CD4-positive, alpha-beta T cell (primary cell): ENCODE measurements around the gene ZNF619. TPM values are rescaled to one million over a fixed set of nuclear protein-coding genes. Genes with fewer than 3 reads are reported as not detected.
"Not testable (repeated sequence)": the region's sequence is repeated elsewhere in the genome, so short reads cannot be mapped to it uniquely, and the experiment has no call there.

ENCODE experiments used
- ATAC-seq: fragments of 200-7000 bp; cut with Tn5 transposase; one replicate; pipeline ENCODE4 v1.10.0; 2022; ENCODE audit warnings: mild to moderate bottlenecking; ENCODE audit not compliant: poor library complexity
- CTCF ChIA-PET: fragments of 350-600 bp; sonication (Branson Sonifier 250); formaldehyde crosslinking; loops from one replicate; lab custom pipeline; 2021; ENCODE audit warnings: antibody characterized with exemption, inconsistent platforms; lab: Charles Lee
- POLR2A ChIA-PET: fragments of 350-600 bp; sonication (Branson Sonifier 250); formaldehyde crosslinking; loops from one replicate; lab custom pipeline; 2021; ENCODE audit warnings: antibody characterized with exemption, inconsistent platforms; lab: Charles Lee
- DNase-seq, 14 experiments: peaks; one replicate each; pipeline ENCODE4 v3.0.0-alpha.2; 2013 to 2020; ENCODE audit warnings: mixed read lengths in 2 of 14
- H3K27ac ChIP-seq, 2 donors: one replicate each; pipeline versions ENCODE4 v1.5.1 to v1.7.0; 2013; ENCODE audit warnings: low read length in 2 of 2, low read depth in 1 of 2, mild to moderate bottlenecking in 1 of 2
- H3K27me3 ChIP-seq, 2 experiments: 1 replicate in 1 of 2; 2 replicates in 1 of 2; pipeline versions ENCODE4 v1.6.1 to v1.7.0; 2013; ENCODE audit warnings: low read length in 2 of 2, control low read depth in 1 of 2, mild to moderate bottlenecking in 1 of 2, moderate library complexity in 1 of 2; ENCODE audit not compliant: insufficient read depth in 2 of 2, control insufficient read depth in 1 of 2
- H3K36me3 ChIP-seq: one replicate; pipeline ENCODE4 v1.6.1; 2013; ENCODE audit warnings: low read length, control low read depth; ENCODE audit not compliant: insufficient read depth
- H3K4me1 ChIP-seq: one replicate; pipeline ENCODE4 v1.6.1; 2013; ENCODE audit warnings: low read length, control low read depth; ENCODE audit not compliant: insufficient read depth
- H3K4me3 ChIP-seq: one replicate; pipeline ENCODE4 v1.5.1; 2013; ENCODE audit warnings: mild to moderate bottlenecking, low read length, moderate library complexity
- H3K9me3 ChIP-seq, 2 experiments: 1 replicate in 1 of 2; 2 replicates in 1 of 2; pipeline versions ENCODE4 v1.6.1 to v1.7.0; 2013; ENCODE audit warnings: low read length in 2 of 2, mild to moderate bottlenecking in 2 of 2, control low read depth in 1 of 2, moderate library complexity in 1 of 2; ENCODE audit not compliant: control insufficient read depth in 1 of 2, insufficient read depth in 1 of 2
- H3K27ac Mint-ChIP-seq: one replicate; pipeline ENCODE4 v1.8.0; 2020; ENCODE audit warnings: mixed read lengths
- H3K27me3 Mint-ChIP-seq: one replicate; pipeline ENCODE4 v1.8.0; 2021; ENCODE audit warnings: mixed read lengths
- H3K36me3 Mint-ChIP-seq: one replicate; pipeline ENCODE4 v1.8.0; 2021; ENCODE audit warnings: low read depth, mixed read lengths
- H3K4me1 Mint-ChIP-seq: one replicate; pipeline ENCODE4 v1.8.0; 2021; ENCODE audit warnings: low read depth, mixed read lengths
- H3K4me3 Mint-ChIP-seq: one replicate; pipeline ENCODE4 v1.8.0; 2020; ENCODE audit warnings: mild to moderate bottlenecking, mixed read lengths
- H3K9me3 Mint-ChIP-seq: one replicate; pipeline ENCODE4 v1.8.0; 2020; ENCODE audit warnings: mixed read lengths
- CTCF ChIP-seq: fragments of 200-600 bp; IDR thresholded peaks from one replicate; pipeline ENCODE4 v1.8.0; 2022; ENCODE audit warnings: antibody characterized with exemption, mild to moderate bottlenecking
- intact Hi-C, 2 experiments: fragments of 100-400 bp; cut with DNase I in 1 of 2; cut with micrococcal nuclease in 1 of 2; formaldehyde crosslinking; loops; one replicate each; pipeline versions ENCODE4 v1.15.1 to v1.9.0; 2023 to 2025; cut with DNase I, micrococcal nuclease
- total RNA-seq, 174 experiments: library from RNA in 2 of 174; stranded (reverse) in 2 of 174; gene quantifications; one replicate each; pipeline ENCODE4 v1.2.3 and lab custom pipeline; 2021 to 2026

The ZNF619 gene
- total RNA-seq, 2 experiments from 2014 or later, result 2.6 to 2.9 TPM

- no peak for DNase-seq
- ChIA-PET POLR2A (interaction anchor here (0.7 to 2.4 kb wide), 12 partner anchors 9 to 1506 kb away, joined by 3 to 22 read pairs (median 6); partner anchors contain the start of genes CTNNB1, EIF1B, ULK4 and ZNF619), CTCF (no interaction called here)
- no peaks in the 10 kb centered on the region for H3K27me3 Mint-ChIP-seq
- peaks cover 44% of the 10 kb centered on the region for H3K4me1 ChIP-seq
- peak overlapping the region; percentile 85 for H3K4me3 ChIP-seq
- TF ChIP-seq CTCF, result no peak
- no peaks in the 10 kb centered on the region for H3K27me3 ChIP-seq
- ATAC-seq, result no peak
- peaks cover 51% of the 10 kb centered on the region for H3K36me3 Mint-ChIP-seq
- peaks cover 32% of the 10 kb centered on the region for H3K36me3 ChIP-seq
- peak overlapping the region; percentile 90 for H3K4me3 Mint-ChIP-seq
- H3K9me3 ChIP-seq, result no peaks in the 10 kb centered on the region
- peak overlapping the region; percentile 91 for H3K27ac Mint-ChIP-seq
- intact Hi-C loops, result loop anchor here (5.0 to 10.0 kb wide), 3 partner anchors 1072 to 1508 kb away; partner anchors contain the start of genes SCN11A (in 1 of the 2), SLC25A38 (in 1 of the 2), ULK4 (in 1 of the 2) and WDR48 (in 1 of the 2)
- H3K27ac ChIP-seq, result peak overlapping the region; percentile 78 to 92
- no peaks in the 10 kb centered on the region for H3K9me3 Mint-ChIP-seq
- peaks cover 59% of the 10 kb centered on the region for H3K4me1 Mint-ChIP-seq
Measured at GRCh38 chr3:40456279-40456939, 20.5 kb upstream of the ZNF619 start.

- Mint-ChIP-seq H3K9me3 (no peaks in the 10 kb centered on the region), H3K36me3 (peaks cover 59% of the 10 kb centered on the region), H3K27me3 (no peaks in the 10 kb centered on the region), H3K4me1 (peaks cover 59% of the 10 kb centered on the region), H3K27ac (peak within 1 kb of the TSS; percentile 91), H3K4me3 (peak within 1 kb of the TSS; percentile 94)
- Histone ChIP-seq H3K4me3 (peak within 1 kb of the TSS; percentile 85), H3K9me3 (no peaks in the 10 kb centered on the region), H3K27ac (peak within 1 kb of the TSS; percentile 78 to 92), H3K4me1 (peaks cover 41% of the 10 kb centered on the region), H3K36me3 (peaks cover 40% of the 10 kb centered on the region), H3K27me3 (no peaks in the 10 kb centered on the region)
- ChIA-PET POLR2A (interaction anchor here (0.7 to 2.4 kb wide), 13 partner anchors 8 to 1505 kb away, joined by 3 to 22 read pairs (median 5); partner anchors contain the start of genes CTNNB1, EIF1B, ULK4 and ZNF619), CTCF (interaction anchor here (0.7 to 1.7 kb wide), 3 partner anchors 25 to 148 kb away, joined by 3 to 6 read pairs (median 6); partner anchors contain the start of gene ZNF620)
- no peak for TF ChIP-seq CTCF
- ATAC-seq (peak; percentile 67), DNase-seq (peak; percentile 90 to 98 (median 94))
- intact Hi-C loops, result loop anchor here (5.0 to 10.0 kb wide), 3 partner anchors 1072 to 1508 kb away; partner anchors contain the start of genes SCN11A (in 1 of the 2), SLC25A38 (in 1 of the 2), ULK4 (in 1 of the 2) and WDR48 (in 1 of the 2)
Measured at GRCh38 chr3:40456940-40457823, 19.7 kb upstream of the ZNF619 start, which contains the start of gene RPL14. TSS of gene RPL14 (plus strand) at chr3:40457339. CDS start at chr3:40457472, 133 bp downstream.

- ChIA-PET POLR2A (interaction anchor here (0.7 to 2.4 kb wide), 3 partner anchors 18 to 82 kb away, joined by 3 to 22 read pairs (median 6); partner anchors contain the start of genes ZNF619 and ZNF621), CTCF (interaction anchor here (1.4 to 1.7 kb wide), 2 partner anchors 149 kb away, joined by 3 to 6 read pairs; partner anchors contain the start of gene EIF1B)
- H3K9me3 Mint-ChIP-seq, result no peaks in the 10 kb centered on the region
- Histone ChIP-seq H3K4me3 (peak overlapping the region; percentile 85), H3K9me3 (no peaks in the 10 kb centered on the region), H3K27ac (peak overlapping the region; percentile 78 to 92), H3K36me3 (peaks cover 52% of the 10 kb centered on the region), H3K4me1 (peaks cover 30% of the 10 kb centered on the region), H3K27me3 (no peaks in the 10 kb centered on the region)
- no peak for TF ChIP-seq CTCF
- intact Hi-C loops, result loop anchor here (5.0 to 10.0 kb wide), 3 partner anchors 1074 to 1506 kb away; partner anchors contain the start of genes SCN11A (in 1 of the 2), SLC25A38 (in 1 of the 2), ULK4 (in 1 of the 2) and WDR48 (in 1 of the 2)
- DNase-seq (no peak), ATAC-seq (no peak)
- H3K4me3 Mint-ChIP-seq, result peak overlapping the region; percentile 94
- H3K27me3 Mint-ChIP-seq, result no peaks in the 10 kb centered on the region
- H3K36me3 Mint-ChIP-seq, result peaks cover 63% of the 10 kb centered on the region
- H3K4me1 Mint-ChIP-seq, result peaks cover 50% of the 10 kb centered on the region
- peak overlapping the region; percentile 90 for H3K27ac Mint-ChIP-seq
Measured at GRCh38 chr3:40458473-40458872, 18.4 kb upstream of the ZNF619 start.

- Mint-ChIP-seq H3K4me1 (peaks cover 66% of the 10 kb centered on the region), H3K4me3 (peak overlapping the region; percentile 26), H3K36me3 (peaks cover 83% of the 10 kb centered on the region)
- Histone ChIP-seq H3K4me1 (peaks cover 35% of the 10 kb centered on the region), H3K36me3 (peaks cover 58% of the 10 kb centered on the region)
- POLR2A ChIA-PET, H3K4me3 ChIP-seq, H3K27ac Mint-ChIP-seq, ATAC-seq, H3K27me3 ChIP-seq, H3K27ac ChIP-seq, CTCF ChIA-PET, H3K9me3 ChIP-seq, H3K27me3 Mint-ChIP-seq, H3K9me3 Mint-ChIP-seq, DNase-seq: not testable (repeated sequence)
- intact Hi-C loops, result loop anchor here in 1 of 2 experiments (2.0 kb wide), 1 partner anchor 16 kb away; the partner anchor contains the start of gene ZNF619
Measured at GRCh38 chr3:40460481-40460880, 16.4 kb upstream of the ZNF619 start.
